Left ventricle myocardium superior (tissue), 1 donor: ENCODE data around the gene KCNJ2. TPM values are rescaled to one million over a fixed set of nuclear protein-coding genes. Genes with fewer than 3 reads are reported as not detected.
A peak's percentile ranks its signal among the peaks of the same experiment; 100 is the strongest.

Source experiments
- ATAC-seq: fragments of 200-7000 bp; cut with Tn5 transposase; one replicate; pipeline ENCODE4 v1.9.1; 2020; ENCODE audit warnings: mild to moderate bottlenecking, moderate library complexity
- DNase-seq: peaks from one replicate; pipeline ENCODE4 v3.0.0-alpha.2; 2020
- intact Hi-C: fragments of 100-400 bp; cut with micrococcal nuclease; formaldehyde crosslinking; loops from one replicate; pipeline ENCODE4 v1.11.0; 2022
- total RNA-seq: library from RNA; stranded (reverse); fragmentation: NEBNext Ultra II Directional; extraction: Animal tissue kit (Norgen Biotek cat#: 25700); gene quantifications from one replicate; pipeline ENCODE4 v1.2.1, GENCODE V29; 2021
- donor health status: DM: no; HTN: yes; CAD: no; lungs with severe emphysema.

KCNJ2 gene
- total RNA-seq, 1 donor from 2014 or later = 50.6 TPM

GRCh38 chr17:70187383-70187782 lies 18.1 kb downstream of the KCNJ2 start:
- intact Hi-C loops = no loop called here
- DNase-seq (no peak), ATAC-seq (no peak)

GRCh38 chr17:70190959-70191805 lies 21.9 kb downstream of the KCNJ2 start:
- intact Hi-C loops = no loop called here
- DNase-seq (no peak), ATAC-seq (peak; percentile 28)

DNA sequence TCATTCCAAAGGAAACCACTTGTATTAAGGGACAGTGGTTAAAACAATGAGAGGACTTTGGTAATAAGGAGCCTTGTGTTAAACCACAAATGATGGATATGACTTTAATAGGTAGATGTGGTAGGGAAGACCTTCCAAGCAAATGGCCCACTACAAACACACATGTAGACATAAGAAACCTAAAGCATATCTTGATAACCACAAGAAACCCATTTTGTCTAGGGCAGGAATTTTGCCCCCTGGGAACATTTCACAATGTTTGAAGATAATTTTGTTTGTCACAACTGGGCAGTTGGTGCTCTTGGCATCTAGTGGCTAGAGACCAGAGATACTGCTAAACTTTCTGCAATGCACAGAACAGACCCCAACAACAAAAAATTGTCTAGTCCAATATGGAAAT lies 25.8 kb downstream of the KCNJ2 start:
- ATAC-seq (no peak), DNase-seq (no peak)
- intact Hi-C loops = no loop called here

DNA sequence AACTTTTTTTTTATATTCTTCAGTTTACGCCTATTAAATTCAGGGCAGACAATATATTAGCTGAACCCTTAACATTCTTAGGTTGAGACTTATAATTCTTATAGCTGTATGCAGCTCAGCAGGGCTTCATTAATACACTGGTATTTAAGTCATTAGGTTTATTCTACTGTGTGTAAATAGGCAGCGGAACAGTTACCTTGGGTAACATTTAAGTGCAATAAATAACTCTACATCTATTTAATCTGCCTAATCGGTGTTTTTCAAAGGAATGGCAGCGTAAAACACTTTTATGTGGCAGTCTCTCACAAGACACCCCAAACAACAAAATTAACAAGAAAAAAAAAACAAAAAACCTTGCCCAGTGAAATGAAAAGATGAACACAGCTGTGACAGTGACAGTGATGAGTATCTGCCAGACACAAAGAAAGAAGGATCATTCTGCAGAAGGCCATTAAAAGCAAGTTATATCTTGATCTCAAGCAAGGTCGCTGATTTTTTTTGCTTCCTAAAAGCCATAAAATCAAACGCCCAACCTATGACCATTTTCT lies 32.6 kb downstream of the KCNJ2 start:
- intact Hi-C loops = no loop called here
- DNase-seq = no peak
- no peak for ATAC-seq

DNA sequence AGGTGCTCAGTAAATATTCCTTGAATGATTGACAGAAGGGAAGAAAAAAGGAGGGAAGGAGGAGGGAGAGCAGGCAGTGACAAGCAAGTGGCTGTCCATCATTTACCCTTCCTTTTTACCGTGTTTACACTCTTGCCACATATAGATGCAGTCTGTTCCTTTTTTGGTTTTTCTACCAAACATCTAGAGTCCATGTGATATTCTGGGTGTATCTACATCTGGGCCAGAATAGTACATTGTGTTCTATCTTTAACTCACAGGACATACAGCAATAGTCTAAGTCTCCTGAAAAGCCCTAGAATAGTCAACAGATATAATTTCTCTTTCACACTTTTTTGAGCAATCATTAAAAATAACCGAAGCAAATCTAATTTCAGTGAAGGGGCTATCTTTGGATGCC lies 33.5 kb downstream of the KCNJ2 start:
- ATAC-seq (peak; percentile 41), DNase-seq (no peak)
- intact Hi-C loops = no loop called here

DNA sequence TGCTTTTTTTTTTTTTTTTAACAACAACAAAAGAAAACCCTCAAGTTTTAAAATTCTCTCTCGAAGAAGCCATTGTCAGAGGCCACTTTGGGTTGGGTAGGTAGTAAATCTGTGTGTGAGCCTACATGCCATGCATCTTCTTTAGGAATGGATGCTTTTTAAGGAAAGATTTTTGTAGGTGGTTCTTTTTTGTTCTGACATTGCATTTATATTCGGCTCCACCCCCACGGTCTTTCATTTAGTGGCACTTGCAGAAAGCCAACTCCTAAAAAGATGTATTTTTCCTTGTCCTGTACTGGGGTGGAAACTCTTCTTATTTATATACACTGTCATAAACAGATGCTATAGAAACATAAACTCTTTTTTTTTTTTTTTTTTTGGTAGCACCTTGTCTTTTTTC lies 35.1 kb downstream of the KCNJ2 start:
- intact Hi-C loops = no loop called here
- DNase-seq = no peak
- ATAC-seq = no peak

DNA sequence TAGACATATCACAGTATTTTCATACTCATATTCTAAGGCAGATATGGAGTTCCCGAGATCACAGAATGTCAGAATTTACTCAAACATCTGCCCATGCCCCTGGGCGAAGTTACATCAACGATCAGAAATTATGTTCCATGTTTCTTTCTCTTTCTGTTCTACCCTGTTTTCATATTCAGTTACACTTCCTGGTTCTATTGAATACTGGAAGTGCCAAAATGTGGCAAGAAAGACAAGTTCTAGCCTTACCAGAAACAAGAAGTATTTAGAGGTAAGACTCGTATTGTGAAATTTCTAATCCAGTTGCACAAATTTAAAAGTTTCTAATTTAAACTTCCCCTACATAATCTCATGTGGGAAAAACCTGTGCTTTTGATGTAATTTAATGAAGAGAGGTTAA lies 36.1 kb downstream of the KCNJ2 start:
- DNase-seq = no peak
- no peak for ATAC-seq
- intact Hi-C loops = no loop called here

DNA sequence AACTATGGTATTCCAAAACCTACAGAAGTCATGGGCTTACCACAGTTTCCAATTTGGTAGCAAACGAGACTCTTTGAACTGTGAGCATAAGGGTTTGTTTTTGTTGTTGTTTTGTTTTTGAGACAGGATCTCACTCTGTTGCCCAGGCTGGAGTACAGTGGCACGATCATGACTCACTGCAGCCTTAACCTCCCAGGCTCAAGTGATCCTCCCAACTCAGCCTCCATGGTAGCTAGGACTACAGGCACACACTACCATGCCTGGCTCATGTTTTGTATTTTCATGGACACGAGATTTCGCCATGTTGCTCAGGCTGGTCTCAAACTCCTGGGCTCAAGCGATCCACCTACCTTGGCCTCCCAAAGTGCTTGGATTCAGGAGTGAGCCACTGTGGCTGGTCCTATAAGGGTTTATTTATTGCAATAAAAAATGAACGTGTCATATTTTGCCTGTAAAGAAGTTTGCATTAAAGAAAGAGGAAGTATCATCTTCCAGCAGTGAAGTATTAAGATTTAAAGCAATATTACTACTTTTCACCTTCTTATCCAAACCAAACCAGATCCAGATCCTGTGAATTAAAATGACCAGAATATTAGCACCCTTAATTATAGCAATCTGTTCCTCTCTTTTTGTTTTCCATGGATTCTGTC lies 37.2 kb downstream of the KCNJ2 start:
- no peak for DNase-seq
- ATAC-seq = no peak
- intact Hi-C loops = no loop called here

DNA sequence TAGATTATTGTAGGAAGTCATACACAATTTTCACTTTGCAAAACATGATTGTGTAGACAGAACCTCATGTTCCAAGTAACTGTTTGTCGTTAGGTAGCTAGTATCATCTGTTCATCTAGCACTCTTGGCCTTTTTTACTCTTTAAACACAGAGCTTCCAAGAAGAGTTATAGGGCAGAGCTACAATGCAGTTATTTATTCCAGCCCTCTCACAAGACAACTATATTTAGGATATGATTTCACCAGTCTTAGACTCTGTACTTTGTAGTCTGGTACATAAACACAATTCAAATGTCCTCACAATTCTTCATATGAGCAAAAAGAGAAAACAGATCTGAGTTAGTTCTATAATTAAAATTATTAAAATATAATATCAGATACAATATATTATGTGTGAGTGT lies 37.9 kb downstream of the KCNJ2 start:
- DNase-seq (no peak), ATAC-seq (peak; percentile 76)
- intact Hi-C loops = no loop called here

GRCh38 chr17:70208080-70208794 lies 38.9 kb downstream of the KCNJ2 start:
- DNase-seq (no peak), ATAC-seq (peak; percentile 15)
- intact Hi-C loops = no loop called here

DNA sequence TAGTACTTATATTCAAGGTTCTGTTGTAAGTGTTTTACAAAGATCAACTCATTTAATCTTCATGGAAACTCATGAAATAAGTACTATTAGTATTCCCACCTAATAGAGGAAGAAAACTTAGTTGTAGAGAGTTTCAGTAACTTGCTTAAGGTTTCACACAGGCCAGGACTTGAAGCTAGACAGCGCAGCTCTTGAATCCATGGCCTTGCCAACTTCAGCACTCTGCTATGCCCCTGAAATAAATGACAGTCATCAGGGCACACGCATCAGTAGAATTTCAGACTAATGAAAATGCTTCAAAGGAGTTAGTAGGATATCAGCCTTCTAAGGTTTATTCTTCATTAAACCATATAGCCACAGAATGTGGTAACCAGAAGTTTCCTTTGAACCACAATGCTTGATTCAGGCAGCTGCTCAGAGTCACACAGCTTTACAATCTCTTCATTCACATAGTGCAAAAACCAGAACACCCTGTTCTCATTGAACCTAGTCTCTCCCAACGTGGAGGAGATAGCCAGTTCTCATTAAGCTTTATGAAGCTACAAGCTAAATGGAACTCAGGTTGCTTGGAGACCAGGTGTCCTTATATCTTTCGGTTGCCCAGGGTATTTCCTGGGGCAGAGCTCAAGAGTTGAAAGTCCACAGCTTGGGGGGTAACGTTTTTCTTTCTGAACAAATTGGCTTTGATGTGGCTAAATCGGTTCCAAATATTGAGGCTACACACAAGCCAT lies 39.7 kb downstream of the KCNJ2 start:
- ATAC-seq = peak; percentile 70
- no peak for DNase-seq
- intact Hi-C loops = no loop called here

DNA sequence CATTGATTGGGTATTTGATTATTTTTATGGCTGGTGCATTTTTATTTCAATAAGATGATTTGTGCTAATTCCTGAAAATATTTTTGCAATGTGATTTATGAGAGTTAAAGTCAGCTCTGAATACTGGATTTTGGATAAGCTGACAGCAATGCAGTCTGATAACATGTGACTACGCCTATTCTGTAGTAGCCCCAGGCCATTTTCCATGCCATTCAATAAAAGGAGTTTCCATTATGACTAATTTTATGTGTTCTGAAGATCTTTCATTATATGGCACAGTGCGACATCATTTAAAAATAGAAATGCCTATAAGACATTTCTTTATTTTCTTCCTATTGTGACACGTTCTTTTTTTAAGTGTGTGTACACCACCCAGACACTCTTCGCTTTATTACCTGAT lies 46.3 kb downstream of the KCNJ2 start:
- intact Hi-C loops = no loop called here
- no peak for ATAC-seq
- DNase-seq = no peak

DNA sequence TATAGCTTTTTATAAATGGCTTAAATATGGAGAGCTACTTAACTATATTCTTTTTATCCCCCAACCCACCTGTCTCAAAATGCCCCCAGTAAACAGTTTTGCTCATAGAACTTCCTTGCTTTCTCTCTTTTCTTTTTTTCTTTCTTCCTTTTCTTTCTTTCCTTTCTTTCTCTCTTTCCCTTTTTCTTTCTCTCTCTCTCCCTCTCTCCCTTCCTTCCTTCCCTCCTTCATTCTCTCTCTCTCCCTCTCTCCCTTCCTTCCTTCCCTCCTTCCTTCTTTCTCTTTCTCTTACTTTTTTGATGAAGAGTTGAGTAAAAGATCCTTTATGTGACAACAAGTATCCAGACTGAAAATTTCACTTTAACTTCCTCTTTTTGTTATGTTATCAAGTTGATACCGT lies 48.2 kb downstream of the KCNJ2 start:
- intact Hi-C loops = no loop called here
- ATAC-seq (no peak), DNase-seq (no peak)

DNA sequence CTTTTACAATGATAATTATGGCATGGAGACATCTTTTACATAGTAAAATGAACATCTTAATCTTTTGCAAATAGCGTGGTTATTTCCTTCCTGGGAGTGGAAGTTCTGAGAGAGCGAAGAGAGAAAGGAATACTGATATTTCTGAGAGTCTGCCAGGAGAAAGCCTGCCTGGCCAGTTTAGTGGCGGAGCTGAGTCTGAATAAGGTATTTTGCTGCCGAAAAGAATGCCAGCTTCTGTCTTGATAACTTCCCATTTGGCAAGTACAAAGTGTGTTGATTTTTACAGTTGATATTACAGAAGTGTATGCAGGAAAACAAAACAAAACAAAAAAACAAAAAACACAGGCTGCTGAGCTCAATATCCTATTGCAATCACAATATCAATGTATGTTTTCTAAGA lies 55.9 kb downstream of the KCNJ2 start:
- ATAC-seq = no peak
- intact Hi-C loops = no loop called here
- no peak for DNase-seq

Other genes with a start within 250 kb of the KCNJ2 start
- gene KCNJ16, start 94.3 kb upstream of the KCNJ2 start, total RNA-seq = not detected